Germinal center (tissue), 1 donor: ENCODE results near the gene LRRC19.
A peak's percentile ranks its signal among the peaks of the same experiment; 100 is the strongest.

Experiments
- DNase-seq: peaks from one replicate; pipeline ENCODE4 v3.0.0; 2012; ENCODE audit warnings: mixed read lengths, low spot score

Gene LRRC19

GRCh38 chr9:27005491-27005890 lies at the start of gene LRRC19:
Gene LRRC19 (minus strand): TSS chr9:27005672. CDS start chr9:26999694, 5,978 bp downstream.
- DNase-seq, result no peak

GRCh38 chr9:27054841-27055240 lies 49.4 kb upstream of the LRRC19 start:
- no peak for DNase-seq

- no peak for DNase-seq
Measured at GRCh38 chr9:27054125-27054524, 48.7 kb upstream of the LRRC19 start.

- DNase-seq, result no peak
Measured at GRCh38 chr9:27053369-27054022, 48.0 kb upstream of the LRRC19 start.

- DNase-seq, result no peak
Measured at GRCh38 chr9:27047136-27047535, 41.7 kb upstream of the LRRC19 start.

GRCh38 chr9:27043176-27043575 lies 37.7 kb upstream of the LRRC19 start:
- DNase-seq, result no peak

- DNase-seq, result no peak
Measured at GRCh38 chr9:27042476-27042875, 37.0 kb upstream of the LRRC19 start.

- DNase-seq, result no peak
Measured at GRCh38 chr9:27041746-27042145, 36.3 kb upstream of the LRRC19 start.

- DNase-seq, result no peak
Measured at GRCh38 chr9:27037499-27037898, 32.0 kb upstream of the LRRC19 start.

GRCh38 chr9:27033815-27034403 lies 28.4 kb upstream of the LRRC19 start:
- peak; percentile 55 for DNase-seq

- no peak for DNase-seq
Measured at GRCh38 chr9:27029186-27029585, 23.7 kb upstream of the LRRC19 start.

GRCh38 chr9:27022920-27023319 lies 17.4 kb upstream of the LRRC19 start:
- DNase-seq, result no peak

GRCh38 chr9:27019589-27019988 lies 14.1 kb upstream of the LRRC19 start:
- DNase-seq, result no peak

- no peak for DNase-seq
Measured at GRCh38 chr9:27003426-27004077, 1.9 kb downstream of the LRRC19 start.

- no peak for DNase-seq
Measured at GRCh38 chr9:26995810-26996209, 9.7 kb downstream of the LRRC19 start.

GRCh38 chr9:26983340-26983739 lies 22.1 kb downstream of the LRRC19 start:
- no peak for DNase-seq

- DNase-seq, result no peak
Measured at GRCh38 chr9:26975728-26976707, 29.5 kb downstream of the LRRC19 start.

- DNase-seq, result no peak
Measured at GRCh38 chr9:26974927-26975326, 30.5 kb downstream of the LRRC19 start.

GRCh38 chr9:26973989-26974388 lies 31.5 kb downstream of the LRRC19 start:
- no peak for DNase-seq

GRCh38 chr9:26971721-26972120 lies 33.8 kb downstream of the LRRC19 start:
- DNase-seq, result no peak

- DNase-seq, result no peak
Measured at GRCh38 chr9:26956860-26957233, 48.6 kb downstream of the LRRC19 start.
